MG63 (cell line): Measurements from ENCODE around the gene PSMB5. TPM values are rescaled to one million over a fixed set of nuclear protein-coding genes. Genes with fewer than 3 reads are reported as not detected.

Experiments
- DNase-seq: peaks from one replicate; pipeline ENCODE4 v3.0.0-alpha.2; 2020
- H3K27me3 ChIP-seq: fragments of 250-450 bp; sonication (Bioruptor Pico); 2 replicates; pipeline ENCODE4 v1.5.1; 2020; ENCODE audit warnings: mild to moderate bottlenecking, moderate library complexity
- H3K36me3 ChIP-seq: fragments of 250-450 bp; sonication (Bioruptor Pico); 2 replicates; pipeline ENCODE4 v1.5.1; 2020; ENCODE audit warnings: mild to moderate bottlenecking, moderate library complexity
- H3K4me3 ChIP-seq: fragments of 250-450 bp; sonication (Bioruptor Pico); 2 replicates; pipeline ENCODE4 v1.5.1; 2020; ENCODE audit warnings: mild to moderate bottlenecking, moderate library complexity
- H3K9me3 ChIP-seq: fragments of 250-450 bp; sonication (Bioruptor Pico); 2 replicates; pipeline ENCODE4 v1.5.1; 2020; ENCODE audit warnings: mild to moderate bottlenecking, moderate library complexity
- total RNA-seq: library from RNA; depleted of rRNA; stranded (reverse); fragments of >200 nt; shearing (Covaris generic); gene quantifications from 2 replicates; pipeline ENCODE4 v1.2.3, GENCODE V29; 2014; ENCODE audit warnings: low replicate concordance

The PSMB5 gene
- total RNA-seq, 1 experiment from 2014 or later = 273 TPM

DNA sequence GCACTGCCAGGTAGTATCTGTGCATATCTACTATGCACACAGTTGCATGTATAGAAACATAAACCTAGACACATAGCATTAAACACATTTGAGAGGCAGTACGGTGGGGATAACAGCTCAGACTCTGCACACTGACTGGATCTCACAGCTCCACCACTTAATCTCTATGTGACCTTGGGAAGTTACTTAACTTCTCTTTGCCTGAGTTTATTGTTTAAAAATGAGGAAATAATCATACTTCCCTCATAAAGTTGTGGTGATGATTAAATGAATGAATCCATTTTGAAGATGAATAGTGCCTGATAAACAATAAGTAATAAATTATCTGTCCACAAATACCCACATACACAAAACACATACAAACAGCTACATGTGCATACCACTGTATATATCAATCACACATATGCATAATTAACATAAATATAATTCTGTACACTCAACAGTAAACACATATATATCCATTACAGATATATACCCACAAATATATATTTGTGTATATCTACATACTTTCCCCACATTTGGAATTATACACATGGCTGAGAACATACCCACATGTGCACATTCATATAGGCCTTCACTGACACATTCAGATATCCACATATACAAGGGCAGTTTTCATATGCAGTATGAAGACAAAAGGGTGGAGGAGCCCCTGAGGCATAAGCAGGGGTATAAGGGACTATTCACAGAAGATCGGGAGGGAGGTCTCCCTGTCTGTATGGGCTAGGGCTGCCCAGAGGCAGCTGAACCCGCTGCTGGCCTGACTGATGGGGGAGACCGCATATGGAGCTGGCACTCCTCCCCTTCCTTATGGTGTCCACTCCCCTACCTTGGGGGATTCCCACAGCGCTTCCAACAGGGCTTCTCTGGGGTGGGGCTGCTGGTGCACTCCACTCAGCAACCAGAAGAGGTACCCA lies 16.7 kb upstream of the PSMB5 start:
- no peaks in the 10 kb centered on the region for H3K36me3 ChIP-seq
- H3K27me3 ChIP-seq = no peaks in the 10 kb centered on the region
- H3K4me3 ChIP-seq = no peak overlapping the region
- DNase-seq = no peak
- no peaks in the 10 kb centered on the region for H3K9me3 ChIP-seq

GRCh38 chr14:23049011-23049410 lies 14.3 kb upstream of the PSMB5 start:
- DNase-seq = no peak
- H3K4me3 ChIP-seq = no peak overlapping the region
- no peaks in the 10 kb centered on the region for H3K27me3 ChIP-seq
- H3K36me3 ChIP-seq = no peaks in the 10 kb centered on the region
- no peaks in the 10 kb centered on the region for H3K9me3 ChIP-seq

DNA sequence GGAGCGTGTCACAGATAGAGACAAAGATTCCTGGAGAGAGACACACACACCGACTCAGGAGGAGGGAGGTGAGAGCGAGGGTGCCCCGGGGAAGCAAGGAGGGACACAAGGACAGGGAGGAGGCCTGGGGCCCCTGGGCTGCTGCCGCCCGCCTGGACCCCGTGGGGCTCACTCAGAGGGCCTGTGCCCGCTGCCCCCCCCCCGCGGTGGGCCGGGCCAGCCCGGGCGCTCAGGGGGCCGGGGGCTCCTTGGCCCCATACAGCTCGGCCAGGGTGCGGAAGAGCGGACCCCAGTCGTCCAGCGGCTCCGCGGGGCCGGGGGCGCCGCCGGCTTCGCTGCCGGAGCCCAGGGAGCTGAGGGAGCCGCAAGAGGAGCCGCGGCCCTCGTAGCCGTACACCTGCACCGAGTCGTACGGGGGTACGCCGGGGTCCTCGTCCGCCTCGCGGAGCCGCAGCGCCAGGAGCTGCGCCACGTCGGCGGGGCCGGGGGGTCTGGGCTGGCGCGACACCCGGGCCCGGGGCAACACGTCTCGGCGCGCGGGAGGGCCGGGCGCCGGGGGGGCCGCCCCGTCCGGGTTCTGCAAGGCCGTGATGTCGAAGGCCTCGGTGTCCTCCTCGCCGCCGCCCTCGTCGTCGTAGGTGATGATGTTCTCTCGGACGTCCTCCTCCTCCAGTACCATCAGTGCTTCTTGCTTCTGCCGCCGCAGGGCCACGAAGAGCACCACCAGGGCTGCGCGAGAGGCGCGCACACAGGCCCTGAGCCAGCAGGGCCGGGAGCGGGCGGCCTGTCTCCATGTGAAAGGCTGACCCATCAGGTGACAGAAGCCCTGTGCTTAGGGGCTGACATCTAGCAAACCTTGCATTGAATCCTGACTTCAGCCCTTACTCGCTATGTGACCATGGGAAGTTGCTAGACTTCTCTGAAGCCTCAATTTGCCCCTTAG lies 13.3 kb upstream of the PSMB5 start:
- no peaks in the 10 kb centered on the region for H3K27me3 ChIP-seq
- DNase-seq = no peak
- no peaks in the 10 kb centered on the region for H3K36me3 ChIP-seq

DNA sequence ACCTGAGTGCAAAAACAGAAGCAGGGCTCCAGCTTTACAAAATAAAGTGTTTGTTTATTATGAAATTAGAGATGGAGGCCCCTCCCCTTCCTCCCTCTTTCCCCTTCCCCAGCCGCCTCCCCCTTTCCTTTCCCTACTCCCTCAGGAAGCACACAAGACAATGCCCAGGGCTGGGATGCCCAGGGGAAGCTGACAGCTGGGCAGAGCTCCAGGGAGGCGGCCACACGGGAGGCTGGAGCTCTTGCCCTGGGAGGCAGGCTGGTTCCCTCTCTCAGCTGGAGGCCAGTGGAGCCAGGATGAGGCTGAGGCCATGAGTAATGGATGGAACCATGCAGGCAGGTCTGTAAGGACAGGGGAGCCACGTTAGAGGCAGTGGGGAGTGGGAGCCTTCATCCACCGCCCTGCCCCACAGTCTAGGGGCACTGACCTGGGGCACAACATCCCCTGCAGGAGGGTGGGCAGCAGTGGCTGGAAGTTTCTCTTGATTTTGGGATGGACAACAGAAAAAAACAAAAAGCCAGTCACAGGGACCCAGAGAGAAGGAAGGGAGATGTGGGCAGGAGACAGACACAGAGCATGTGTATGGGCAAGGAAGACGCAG lies 12.4 kb upstream of the PSMB5 start:
- no peaks in the 10 kb centered on the region for H3K27me3 ChIP-seq
- peak; percentile 72 for DNase-seq
- no peak overlapping the region for H3K4me3 ChIP-seq
- no peaks in the 10 kb centered on the region for H3K9me3 ChIP-seq
- H3K36me3 ChIP-seq = no peaks in the 10 kb centered on the region

More for the DNA sequence above, 13.3 kb upstream of the PSMB5 start:
- no peaks in the 10 kb centered on the region for H3K9me3 ChIP-seq
- H3K4me3 ChIP-seq = no peak overlapping the region

- Histone ChIP-seq H3K27me3 (no peaks in the 10 kb centered on the region), H3K36me3 (no peaks in the 10 kb centered on the region), H3K4me3 (no peak overlapping the region), H3K9me3 (no peaks in the 10 kb centered on the region)
- no peak for DNase-seq
These were observed 11.0 kb upstream of the PSMB5 start for GRCh38 chr14:23045419-23046357.

- no peaks in the 10 kb centered on the region for H3K9me3 ChIP-seq
- no peaks in the 10 kb centered on the region for H3K27me3 ChIP-seq
- no peak overlapping the region for H3K4me3 ChIP-seq
- no peaks in the 10 kb centered on the region for H3K36me3 ChIP-seq
- no peak for DNase-seq
These were observed 10.1 kb upstream of the PSMB5 start for GRCh38 chr14:23044840-23045239.

- DNase-seq = no peak
- H3K36me3 ChIP-seq = no peaks in the 10 kb centered on the region
These were observed 9.1 kb upstream of the PSMB5 start for GRCh38 chr14:23043754-23044153.

DNA sequence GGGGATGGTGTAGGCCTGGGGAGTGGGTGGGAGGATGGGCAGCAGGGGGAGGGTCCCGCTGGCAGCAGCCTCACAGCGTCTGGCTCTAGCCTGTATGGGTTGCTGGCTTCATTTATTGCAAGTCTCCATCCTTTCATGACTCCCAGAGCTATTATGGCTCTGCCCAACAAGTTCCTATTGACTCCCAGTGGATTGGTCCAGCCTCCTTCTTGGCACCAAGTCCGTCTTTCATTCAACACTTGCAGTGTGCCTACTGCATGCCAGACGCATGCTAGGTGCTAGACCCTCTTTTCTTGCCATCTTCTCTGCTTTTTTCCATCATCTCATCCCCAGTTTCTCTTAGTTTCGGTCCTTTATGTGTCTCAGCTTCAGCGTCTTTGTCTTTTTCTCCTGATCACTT lies 8.4 kb upstream of the PSMB5 start:
- no peaks in the 10 kb centered on the region for H3K9me3 ChIP-seq
- no peak overlapping the region for H3K4me3 ChIP-seq
- no peaks in the 10 kb centered on the region for H3K27me3 ChIP-seq
- no peaks in the 10 kb centered on the region for H3K36me3 ChIP-seq
- DNase-seq = no peak

More at GRCh38 chr14:23043754-23044153, 9.1 kb upstream of the PSMB5 start:
- H3K9me3 ChIP-seq = no peaks in the 10 kb centered on the region
- H3K4me3 ChIP-seq = no peak overlapping the region
- no peaks in the 10 kb centered on the region for H3K27me3 ChIP-seq

GRCh38 chr14:23042162-23042965 lies 7.7 kb upstream of the PSMB5 start, which contains the start of gene PSMB11:
Gene PSMB11 (plus strand): TSS chr14:23042212. CDS start chr14:23042226, 14 bp downstream.
- H3K36me3 ChIP-seq = no peaks in the 10 kb centered on the region
- no peaks in the 10 kb centered on the region for H3K27me3 ChIP-seq
- H3K9me3 ChIP-seq = no peaks in the 10 kb centered on the region
- no peak within 1 kb of the TSS for H3K4me3 ChIP-seq
- DNase-seq = no peak

- H3K9me3 ChIP-seq = no peaks in the 10 kb centered on the region
- peak; percentile 31 for DNase-seq
These were observed 7.0 kb upstream of the PSMB5 start for GRCh38 chr14:23041729-23042128.

DNA sequence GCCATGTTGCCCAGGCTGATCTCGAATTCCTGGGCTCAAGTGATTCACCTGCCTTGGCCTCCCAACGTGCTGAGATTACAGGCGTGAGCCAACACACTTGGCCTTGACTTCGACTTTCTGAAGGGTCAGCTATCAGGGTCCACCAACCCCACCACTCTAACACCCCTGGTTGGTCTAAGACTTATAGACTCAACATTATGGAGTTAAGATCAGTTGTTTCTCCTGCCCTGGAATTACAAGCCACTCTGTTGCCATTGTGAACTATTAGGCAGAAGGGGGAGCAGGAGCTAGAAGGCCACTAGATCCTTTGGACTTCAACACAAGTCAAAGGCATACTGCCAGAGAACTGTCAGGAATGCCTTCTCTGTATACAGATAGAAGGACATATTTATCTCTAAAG lies 5.4 kb upstream of the PSMB5 start:
- no peaks in the 10 kb centered on the region for H3K36me3 ChIP-seq
- DNase-seq = no peak
- no peaks in the 10 kb centered on the region for H3K9me3 ChIP-seq
- no peaks in the 10 kb centered on the region for H3K27me3 ChIP-seq
- H3K4me3 ChIP-seq = no peak overlapping the region

More at GRCh38 chr14:23041729-23042128, 7.0 kb upstream of the PSMB5 start:
- Histone ChIP-seq H3K27me3 (no peaks in the 10 kb centered on the region), H3K4me3 (no peak overlapping the region), H3K36me3 (no peaks in the 10 kb centered on the region)

DNA sequence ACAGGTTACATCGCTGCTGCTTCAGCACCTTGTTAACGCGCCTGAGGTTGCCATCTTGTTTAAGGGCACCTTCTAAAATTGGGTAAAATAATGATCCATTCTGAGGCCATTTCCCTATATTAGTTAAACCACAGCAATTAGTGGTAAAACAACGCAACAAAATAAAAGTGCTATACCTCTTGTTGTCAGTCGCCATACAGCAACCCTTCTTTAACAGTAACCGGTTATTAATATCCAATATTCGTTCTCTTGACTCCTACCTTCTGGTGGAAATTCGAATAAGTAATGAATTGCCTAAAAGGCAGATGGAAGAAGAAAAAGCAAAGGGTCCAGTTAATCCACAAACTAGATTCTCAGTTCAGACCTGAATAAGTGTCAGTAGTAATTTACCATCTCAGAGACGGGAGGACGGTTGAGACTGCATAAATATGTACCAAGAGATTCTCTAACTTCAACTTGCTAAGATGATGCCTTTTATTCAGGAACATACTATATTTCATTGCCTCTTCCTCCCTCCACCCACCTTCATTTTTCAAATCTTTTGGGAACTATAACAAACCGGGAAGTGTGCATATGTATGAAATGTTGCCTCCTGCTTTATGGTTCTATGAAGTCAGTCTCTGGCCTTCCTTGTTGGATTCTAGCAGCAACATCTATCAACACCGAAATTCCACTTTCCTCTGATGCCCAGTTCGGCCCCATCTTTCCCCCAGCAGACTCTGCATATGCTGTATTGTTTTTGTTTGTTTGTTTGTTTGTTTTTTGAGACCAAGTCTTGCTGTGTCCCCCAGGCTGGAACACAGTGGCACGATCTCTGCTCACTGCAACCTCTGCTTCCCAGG lies 824 bp upstream of the PSMB5 start:
- no peak for DNase-seq
- no peaks in the 10 kb centered on the region for H3K27me3 ChIP-seq
- H3K36me3 ChIP-seq = peaks cover 28% of the 10 kb centered on the region
- H3K9me3 ChIP-seq = no peaks in the 10 kb centered on the region
- peak overlapping the region; percentile 80 for H3K4me3 ChIP-seq

- Histone ChIP-seq H3K4me3 (peak overlapping the region; percentile 80), H3K36me3 (peaks cover 33% of the 10 kb centered on the region), H3K9me3 (no peaks in the 10 kb centered on the region), H3K27me3 (no peaks in the 10 kb centered on the region)
- no peak for DNase-seq
These were observed 751 bp downstream of the PSMB5 start for GRCh38 chr14:23033801-23034497.

DNA sequence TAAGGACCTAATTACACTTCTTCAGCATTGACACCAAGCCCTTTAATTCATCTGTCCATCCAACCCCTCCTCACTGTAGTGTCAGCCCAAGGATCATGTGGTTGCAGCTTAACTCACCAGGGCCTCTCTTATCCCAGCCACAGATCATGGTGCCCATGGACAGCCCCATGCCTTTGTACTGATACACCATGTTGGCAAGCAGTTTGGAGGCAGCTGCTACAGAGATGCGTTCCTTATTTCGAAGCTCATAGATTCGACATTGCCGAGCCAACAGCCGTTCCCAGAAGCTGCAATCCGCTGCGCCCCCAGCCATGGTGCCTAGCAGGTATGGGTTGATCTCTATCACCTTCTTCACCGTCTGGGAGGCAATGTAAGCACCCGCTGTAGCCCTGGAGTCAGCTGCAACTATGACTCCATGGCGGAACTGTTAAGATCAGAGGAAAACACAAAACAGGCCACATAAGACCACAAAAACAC lies 1.4 kb downstream of the PSMB5 start:
- Histone ChIP-seq H3K4me3 (peak overlapping the region; percentile 80; the same call in 1 of the 2 replicates), H3K27me3 (no peaks in the 10 kb centered on the region), H3K36me3 (peaks cover 35% of the 10 kb centered on the region), H3K9me3 (no peaks in the 10 kb centered on the region)
- no peak for DNase-seq
